GM12878 (cell line): ENCODE results near the gene PRPSAP2.

Source experiments
- CBX5 ChIP-seq: sonication (generic); IDR thresholded peaks from 2 replicates; pipeline ENCODE4 v1.6.1; 2016; ENCODE audit warnings: low read depth, moderate library complexity, mild to moderate bottlenecking, inconsistent platforms
- POLR2A ChIP-seq: IDR thresholded peaks from 2 replicates; pipeline ENCODE4 v1.6.1; 2011; ENCODE audit warnings: low read depth, mild to moderate bottlenecking, low read length
- YY1 ChIP-seq: IDR thresholded peaks from 2 replicates; pipeline ENCODE4 v1.6.1; 2011; ENCODE audit warnings: low read depth, mild to moderate bottlenecking, low read length
- TF ChIP-seq, protein P1 (sequence below): IDR thresholded peaks from 2 replicates; pipeline ENCODE4 v1.6.1; 2012; ENCODE audit warnings: mild to moderate bottlenecking, low read depth, low read length
- TF ChIP-seq, protein P2 (sequence below), 3 experiments: IDR thresholded peaks in 2 of 3; conservative IDR thresholded peaks in 1 of 3; 2 replicates each; pipeline ENCODE4 v1.5.1; 2011; ENCODE audit warnings: low read depth in 3 of 3, low read length in 3 of 3, mild to moderate bottlenecking in 3 of 3, control low read depth in 2 of 3, moderate library complexity in 2 of 3, inconsistent platforms in 1 of 3, mixed read lengths in 1 of 3; ENCODE audit not compliant: control insufficient read depth in 2 of 3, insufficient read depth in 1 of 3; ENCODE audit errors: extremely low read depth in 1 of 3

DNA sequence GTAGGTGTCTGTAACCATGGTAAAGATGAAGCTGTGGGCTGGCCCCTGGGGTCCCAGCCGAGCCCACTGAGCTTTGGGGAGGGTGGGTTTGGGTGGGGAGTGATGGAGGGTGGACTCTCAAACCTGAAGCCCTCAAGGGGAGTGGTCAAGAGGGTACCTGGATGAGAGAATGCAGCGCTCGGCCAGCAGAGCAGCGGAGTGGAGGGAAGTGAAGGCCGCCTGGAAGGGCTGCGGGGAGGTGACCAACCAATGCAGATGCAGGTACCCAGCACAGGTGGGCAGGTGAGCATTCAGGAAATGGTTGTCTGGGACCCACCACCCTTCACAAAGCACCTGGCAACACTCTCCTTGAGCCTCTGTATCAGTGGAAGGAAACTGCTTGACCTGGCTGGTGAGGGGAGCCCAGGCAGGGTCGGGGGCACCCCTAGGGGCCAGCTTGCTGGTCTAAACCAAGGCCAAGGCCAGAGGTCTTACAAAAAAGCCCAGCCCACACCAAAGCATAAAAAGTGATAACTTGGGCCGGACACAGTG, 90.6 kb downstream of the PRPSAP2 start:
- TF ChIP-seq POLR2A: no peak
- no peak for TF ChIP-seq CBX5
- TF ChIP-seq, protein P1, sequence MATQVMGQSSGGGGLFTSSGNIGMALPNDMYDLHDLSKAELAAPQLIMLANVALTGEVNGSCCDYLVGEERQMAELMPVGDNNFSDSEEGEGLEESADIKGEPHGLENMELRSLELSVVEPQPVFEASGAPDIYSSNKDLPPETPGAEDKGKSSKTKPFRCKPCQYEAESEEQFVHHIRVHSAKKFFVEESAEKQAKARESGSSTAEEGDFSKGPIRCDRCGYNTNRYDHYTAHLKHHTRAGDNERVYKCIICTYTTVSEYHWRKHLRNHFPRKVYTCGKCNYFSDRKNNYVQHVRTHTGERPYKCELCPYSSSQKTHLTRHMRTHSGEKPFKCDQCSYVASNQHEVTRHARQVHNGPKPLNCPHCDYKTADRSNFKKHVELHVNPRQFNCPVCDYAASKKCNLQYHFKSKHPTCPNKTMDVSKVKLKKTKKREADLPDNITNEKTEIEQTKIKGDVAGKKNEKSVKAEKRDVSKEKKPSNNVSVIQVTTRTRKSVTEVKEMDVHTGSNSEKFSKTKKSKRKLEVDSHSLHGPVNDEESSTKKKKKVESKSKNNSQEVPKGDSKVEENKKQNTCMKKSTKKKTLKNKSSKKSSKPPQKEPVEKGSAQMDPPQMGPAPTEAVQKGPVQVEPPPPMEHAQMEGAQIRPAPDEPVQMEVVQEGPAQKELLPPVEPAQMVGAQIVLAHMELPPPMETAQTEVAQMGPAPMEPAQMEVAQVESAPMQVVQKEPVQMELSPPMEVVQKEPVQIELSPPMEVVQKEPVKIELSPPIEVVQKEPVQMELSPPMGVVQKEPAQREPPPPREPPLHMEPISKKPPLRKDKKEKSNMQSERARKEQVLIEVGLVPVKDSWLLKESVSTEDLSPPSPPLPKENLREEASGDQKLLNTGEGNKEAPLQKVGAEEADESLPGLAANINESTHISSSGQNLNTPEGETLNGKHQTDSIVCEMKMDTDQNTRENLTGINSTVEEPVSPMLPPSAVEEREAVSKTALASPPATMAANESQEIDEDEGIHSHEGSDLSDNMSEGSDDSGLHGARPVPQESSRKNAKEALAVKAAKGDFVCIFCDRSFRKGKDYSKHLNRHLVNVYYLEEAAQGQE: no peak
- no peak for TF ChIP-seq YY1
- TF ChIP-seq, protein P2, sequence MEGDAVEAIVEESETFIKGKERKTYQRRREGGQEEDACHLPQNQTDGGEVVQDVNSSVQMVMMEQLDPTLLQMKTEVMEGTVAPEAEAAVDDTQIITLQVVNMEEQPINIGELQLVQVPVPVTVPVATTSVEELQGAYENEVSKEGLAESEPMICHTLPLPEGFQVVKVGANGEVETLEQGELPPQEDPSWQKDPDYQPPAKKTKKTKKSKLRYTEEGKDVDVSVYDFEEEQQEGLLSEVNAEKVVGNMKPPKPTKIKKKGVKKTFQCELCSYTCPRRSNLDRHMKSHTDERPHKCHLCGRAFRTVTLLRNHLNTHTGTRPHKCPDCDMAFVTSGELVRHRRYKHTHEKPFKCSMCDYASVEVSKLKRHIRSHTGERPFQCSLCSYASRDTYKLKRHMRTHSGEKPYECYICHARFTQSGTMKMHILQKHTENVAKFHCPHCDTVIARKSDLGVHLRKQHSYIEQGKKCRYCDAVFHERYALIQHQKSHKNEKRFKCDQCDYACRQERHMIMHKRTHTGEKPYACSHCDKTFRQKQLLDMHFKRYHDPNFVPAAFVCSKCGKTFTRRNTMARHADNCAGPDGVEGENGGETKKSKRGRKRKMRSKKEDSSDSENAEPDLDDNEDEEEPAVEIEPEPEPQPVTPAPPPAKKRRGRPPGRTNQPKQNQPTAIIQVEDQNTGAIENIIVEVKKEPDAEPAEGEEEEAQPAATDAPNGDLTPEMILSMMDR (IDR thresholded peaks at IDR 0.05 in 2 of 3, conservative IDR thresholded peaks at IDR 0.05 in 1 of 3; ENCODE audit: control insufficient read depth in 2 of 3, extremely low read depth in 1 of 3, insufficient read depth in 1 of 3, low read depth in 3 of 3, low read length in 3 of 3): no peak
